ENCODE results near the gene DNAJB13. TPM values are rescaled to one million over a fixed set of nuclear protein-coding genes. Genes with fewer than 3 reads are reported as not detected.

Gene DNAJB13
- total RNA-seq, 1 experiment from 2014 or later: not detected

- no peak overlapping the region for H3T11ph ChIP-seq (ENCODE audit: low read length)
- H3K23ac ChIP-seq (ENCODE audit: insufficient read length, low read depth, low read length): no peak overlapping the region
- no peak overlapping the region for H4K5ac ChIP-seq (ENCODE audit: insufficient read length, low read depth, low read length)
- no peak overlapping the region for H2AFZ ChIP-seq (ENCODE audit: low read length)
- no peak overlapping the region for H3K56ac ChIP-seq (ENCODE audit: insufficient read length, low read depth, low read length)
- no peaks in the 10 kb centered on the region for H3K79me2 ChIP-seq (ENCODE audit: insufficient read depth, low read length)
- H3K9ac ChIP-seq (ENCODE audit: extremely low read depth, insufficient read length, low read length): no peak overlapping the region
- H3K23me2 ChIP-seq (ENCODE audit: insufficient read length, low read depth, low read length, poor library complexity, severe bottlenecking): no peaks in the 10 kb centered on the region
- H3K79me1 ChIP-seq (ENCODE audit: insufficient read depth, low read depth, low read length, poor library complexity, severe bottlenecking): no peaks in the 10 kb centered on the region
- H3K9me3 Mint-ChIP-seq: no peaks in the 10 kb centered on the region
- no peak overlapping the region for H3K4me3 Mint-ChIP-seq
- H2BK15ac ChIP-seq (ENCODE audit: low read depth, low read length): no peak overlapping the region
- H3K27me3 Mint-ChIP-seq (ENCODE audit: low read depth): no peaks in the 10 kb centered on the region
- no CpG with 5 or more reads among the region's 7 CpGs for WGBS (ENCODE audit: extremely low coverage, insufficient read length, low lambda C conversion rate)
- no peak overlapping the region for H2BK120ac ChIP-seq (ENCODE audit: low read depth, low read length, poor library complexity, severe bottlenecking)
- H2AK5ac ChIP-seq (ENCODE audit: insufficient read length, low read length): no peak overlapping the region
- H3K27me3 ChIP-seq (ENCODE audit: insufficient read depth, low read length): no peaks in the 10 kb centered on the region
- no peak for TF ChIP-seq CTCF (conservative IDR thresholded peaks at IDR 0.05)
- no peak overlapping the region for H3K14ac ChIP-seq (ENCODE audit: insufficient read depth, low read length)
- DNase-seq: no peak
- peaks cover 0 to 2% (median 0%) of the 10 kb centered on the region in 3 experiments; a peak in 2 of 7 replicates for H3K36me3 Mint-ChIP-seq (ENCODE audit: insufficient read depth in 1 of 3, low read depth in 3 of 3)
- no peak overlapping the region for H3K4ac ChIP-seq (ENCODE audit: low read depth, low read length)
- H4K8ac ChIP-seq (replicated peaks; ENCODE audit: insufficient read length, low read depth, low read length): no peak overlapping the region
- no peak overlapping the region for H3K27ac ChIP-seq (ENCODE audit: insufficient read length, low read depth, low read length)
- no peaks in the 10 kb centered on the region for H3K9me3 ChIP-seq (ENCODE audit: control insufficient read depth, low read depth, low read length)
- H3K4me2 ChIP-seq (ENCODE audit: insufficient read depth, insufficient read length, low read length): no peak overlapping the region
- H4K20me1 ChIP-seq (ENCODE audit: control insufficient read depth, insufficient read depth, insufficient read length): no peaks in the 10 kb centered on the region
- H2BK20ac ChIP-seq (ENCODE audit: low read depth, low read length, poor library complexity, severe bottlenecking): no peak overlapping the region
- H3K27ac Mint-ChIP-seq: peak overlapping the region in 1 of 3 experiments; percentile 48; a peak in 1 of 7 replicates
- no peak overlapping the region for H2BK12ac ChIP-seq (ENCODE audit: insufficient read length, low read depth, low read length)
- no peak overlapping the region for H3K18ac ChIP-seq (ENCODE audit: insufficient read length, low read depth, low read length)
- no peak overlapping the region for H4K91ac ChIP-seq (ENCODE audit: insufficient read length, low read depth, low read length)
- H2BK5ac ChIP-seq (ENCODE audit: insufficient read length, low read length): no peak overlapping the region
- H3K4me1 Mint-ChIP-seq: peaks cover 13 to 27% of the 10 kb centered on the region in 2 experiments
- no peaks in the 10 kb centered on the region for H3K4me1 ChIP-seq (ENCODE audit: insufficient read depth, low read length)
Observed at GRCh38 chr11:74006743-74007304, 56.0 kb downstream of the DNAJB13 start.

Data from H9 (cell line).